ENCODE data around the gene DFFB. TPM values are rescaled to one million over a fixed set of nuclear protein-coding genes. Genes with fewer than 3 reads are reported as not detected.

DFFB gene
- total RNA-seq, 4 donors from 2014 or later: 7.4 to 18.3 (median 15.7) TPM; not detected in 1

GRCh38 chr1:3821004-3821403 is 36.3 kb upstream of the DFFB start:
- no peak for TF ChIP-seq POLR2AphosphoS5 (IDR thresholded peaks at IDR 0.05)
- no peak for TF ChIP-seq EP300 (IDR thresholded peaks at IDR 0.05; ENCODE audit: low read depth)
- no peak for TF ChIP-seq POLR2A (IDR thresholded peaks at IDR 0.05)
- TF ChIP-seq CTCF (IDR thresholded peaks at IDR 0.05): no peak
- in situ Hi-C loops (cut with MboI; ENCODE audit: low pct_ligation_motif_present in 1 of 4, low pct_unique_long_range_greater_than_20kb in 1 of 4, low sequenced_read_pairs in 3 of 4): no loop called here
- H3K36me3 ChIP-seq: peaks cover 0 to 35% (median 9%) of the 10 kb centered on the region in 4 donors

GRCh38 chr1:3821447-3821846 is 35.8 kb upstream of the DFFB start:
- Histone ChIP-seq H3K4me3 (no peak overlapping the region), H3K27ac (no peak overlapping the region), H3K27me3 (no peaks in the 10 kb centered on the region), H3K9me3 (no peaks in the 10 kb centered on the region), H3K36me3 (peaks cover 0 to 37% (median 9%) of the 10 kb centered on the region in 4 donors), H3K4me1 (no peaks in the 10 kb centered on the region)
- intact Hi-C loops (cut with DNase I; ENCODE audit: low total_unique reads) (no loop called here), in situ Hi-C loops (cut with MboI; ENCODE audit: low pct_ligation_motif_present in 1 of 4, low pct_unique_long_range_greater_than_20kb in 1 of 4, low sequenced_read_pairs in 3 of 4) (no loop called here)
- DNase-seq: no peak
- TF ChIP-seq POLR2AphosphoS5 (IDR thresholded peaks at IDR 0.05) (no peak), CTCF (IDR thresholded peaks at IDR 0.05) (no peak), POLR2A (IDR thresholded peaks at IDR 0.05) (no peak), EP300 (IDR thresholded peaks at IDR 0.05; ENCODE audit: low read depth) (no peak)
- WGBS, 2 donors (ENCODE audit: low coverage in 1 of 2): 80 to 90% methylated on average over 1 to 13 of the region's 13 CpGs

More at GRCh38 chr1:3821004-3821403, 36.3 kb upstream of the DFFB start:
- Histone ChIP-seq H3K9me3 (no peaks in the 10 kb centered on the region), H3K27ac (no peak overlapping the region), H3K4me1 (no peaks in the 10 kb centered on the region), H3K4me3 (no peak overlapping the region), H3K27me3 (no peaks in the 10 kb centered on the region)
- DNase-seq: no peak
- intact Hi-C loops (cut with DNase I; ENCODE audit: low total_unique reads): no loop called here
- 83 to 91% methylated on average over 1 to 6 of the region's 6 CpGs for WGBS, 2 donors (ENCODE audit: low coverage in 1 of 2)

- H3K9me3 ChIP-seq: no peaks in the 10 kb centered on the region
- 90 to 96% methylated on average over 5 to 15 of the region's 15 CpGs for WGBS, 2 donors (ENCODE audit: low coverage in 1 of 2)
- intact Hi-C loops (cut with DNase I; ENCODE audit: low total_unique reads): no loop called here
Observed at GRCh38 chr1:3821908-3822307, 35.4 kb upstream of the DFFB start.

GRCh38 chr1:3822421-3822820 is 34.9 kb upstream of the DFFB start:
- intact Hi-C loops (cut with DNase I; ENCODE audit: low total_unique reads): no loop called here
- H3K36me3 ChIP-seq: peaks cover 0 to 39% (median 9%) of the 10 kb centered on the region in 4 donors
- no peaks in the 10 kb centered on the region for H3K9me3 ChIP-seq
- 92 to 100% methylated on average over 1 to 16 of the region's 16 CpGs for WGBS, 2 donors (ENCODE audit: low coverage in 1 of 2)
- no peak overlapping the region for H3K27ac ChIP-seq
- no peak for DNase-seq
- H3K4me3 ChIP-seq: no peak overlapping the region
- in situ Hi-C loops (cut with MboI; ENCODE audit: low pct_ligation_motif_present in 1 of 4, low pct_unique_long_range_greater_than_20kb in 1 of 4, low sequenced_read_pairs in 3 of 4): no loop called here
- no peaks in the 10 kb centered on the region for H3K27me3 ChIP-seq
- no peaks in the 10 kb centered on the region for H3K4me1 ChIP-seq
- TF ChIP-seq POLR2AphosphoS5 (IDR thresholded peaks at IDR 0.05): no peak

More at GRCh38 chr1:3821908-3822307, 35.4 kb upstream of the DFFB start:
- peaks cover 0 to 37% (median 9%) of the 10 kb centered on the region in 4 donors for H3K36me3 ChIP-seq
- in situ Hi-C loops (cut with MboI; ENCODE audit: low pct_ligation_motif_present in 1 of 4, low pct_unique_long_range_greater_than_20kb in 1 of 4, low sequenced_read_pairs in 3 of 4): no loop called here
- DNase-seq: no peak
- no peaks in the 10 kb centered on the region for H3K4me1 ChIP-seq
- no peak overlapping the region for H3K4me3 ChIP-seq
- TF ChIP-seq POLR2A (IDR thresholded peaks at IDR 0.05) (no peak), CTCF (IDR thresholded peaks at IDR 0.05) (no peak), POLR2AphosphoS5 (IDR thresholded peaks at IDR 0.05) (no peak), EP300 (IDR thresholded peaks at IDR 0.05; ENCODE audit: low read depth) (no peak)
- H3K27ac ChIP-seq: no peak overlapping the region
- H3K27me3 ChIP-seq: no peaks in the 10 kb centered on the region

- WGBS, 2 donors (ENCODE audit: low coverage in 1 of 2): 98 to 100% methylated on average over 3 to 7 of the region's 8 CpGs
- in situ Hi-C loops (cut with MboI; ENCODE audit: low pct_ligation_motif_present in 1 of 4, low pct_unique_long_range_greater_than_20kb in 1 of 4, low sequenced_read_pairs in 3 of 4): no loop called here
- TF ChIP-seq POLR2AphosphoS5 (IDR thresholded peaks at IDR 0.05): no peak
- no peak for TF ChIP-seq POLR2A (IDR thresholded peaks at IDR 0.05)
- TF ChIP-seq EP300 (IDR thresholded peaks at IDR 0.05; ENCODE audit: low read depth): no peak
- TF ChIP-seq CTCF (IDR thresholded peaks at IDR 0.05): no peak
- H3K27me3 ChIP-seq: no peaks in the 10 kb centered on the region
- H3K36me3 ChIP-seq: peaks cover 0 to 56% (median 16%) of the 10 kb centered on the region in 4 donors
- H3K4me3 ChIP-seq: no peak overlapping the region
- no peak for DNase-seq
- H3K4me1 ChIP-seq: no peaks in the 10 kb centered on the region
- no peak overlapping the region for H3K27ac ChIP-seq
- intact Hi-C loops (cut with DNase I; ENCODE audit: low total_unique reads): no loop called here
- no peaks in the 10 kb centered on the region for H3K9me3 ChIP-seq
Observed at GRCh38 chr1:3824650-3825049, 32.6 kb upstream of the DFFB start.
